ENCODE results near the gene NFIX.

NFIX gene

DNA sequence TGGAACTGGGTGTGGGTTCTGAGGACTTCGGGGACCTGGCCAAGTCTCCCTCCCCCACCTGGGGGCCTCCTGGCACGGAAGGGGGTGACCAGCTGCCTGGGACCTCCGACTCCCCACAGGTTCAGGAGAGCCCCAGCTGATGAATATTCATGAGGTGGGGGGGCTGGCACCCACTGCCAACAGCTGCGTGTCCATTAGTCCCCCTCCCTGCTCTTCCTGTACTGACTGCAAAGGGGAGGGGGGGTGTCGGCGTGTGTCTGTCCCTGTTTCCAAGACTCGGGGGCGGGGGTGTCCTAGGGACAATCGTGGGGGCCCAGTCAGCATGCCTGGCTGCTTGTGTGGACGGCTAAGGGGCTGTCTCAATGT, 10.6 kb upstream of the NFIX start:
- H3K4me3 ChIP-seq (ENCODE audit: low read depth, low read length): no peak overlapping the region
- in situ Hi-C loops (cut with HindIII; ENCODE audit: low sequenced_read_pairs): no loop called here
- no peak for DNase-seq (ENCODE audit: low read depth, low spot score)
- no peak for TF ChIP-seq CTCF (IDR thresholded peaks at IDR 0.05; ENCODE audit: low read depth, low read length)

GRCh38 chr19:12985049-12985776, 10.1 kb upstream of the NFIX start:
- in situ Hi-C loops (cut with HindIII; ENCODE audit: low sequenced_read_pairs): no loop called here
- peak; percentile 64 for DNase-seq (ENCODE audit: low read depth, low spot score)
- no peak for TF ChIP-seq CTCF (IDR thresholded peaks at IDR 0.05; ENCODE audit: low read depth, low read length)
- no peak overlapping the region for H3K4me3 ChIP-seq (ENCODE audit: low read depth, low read length)

DNA sequence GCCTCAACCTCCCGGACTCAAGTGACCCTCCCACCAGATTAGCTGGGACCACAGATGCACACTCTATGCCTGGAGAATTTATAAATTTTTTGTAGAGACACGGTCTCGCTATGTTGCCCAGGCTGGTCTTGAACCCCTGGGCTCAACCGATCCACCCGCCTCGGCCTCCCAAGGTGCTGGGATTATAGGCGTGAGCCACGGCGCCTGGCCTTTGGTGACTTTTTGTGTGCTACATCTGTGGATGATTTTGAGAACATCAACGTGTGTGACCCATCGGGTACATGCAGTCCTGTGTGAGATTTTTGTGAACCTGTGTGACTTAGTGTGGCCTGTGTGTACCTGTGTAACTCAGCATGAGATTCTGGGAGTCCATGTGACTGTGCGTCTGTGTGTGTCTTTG, 8.5 kb upstream of the NFIX start:
- H3K4me3 ChIP-seq (ENCODE audit: low read depth, low read length): no peak overlapping the region
- in situ Hi-C loops (cut with HindIII; ENCODE audit: low sequenced_read_pairs): no loop called here
- DNase-seq (ENCODE audit: low read depth, low spot score): no peak
- TF ChIP-seq CTCF (IDR thresholded peaks at IDR 0.05; ENCODE audit: low read depth, low read length): no peak

DNA sequence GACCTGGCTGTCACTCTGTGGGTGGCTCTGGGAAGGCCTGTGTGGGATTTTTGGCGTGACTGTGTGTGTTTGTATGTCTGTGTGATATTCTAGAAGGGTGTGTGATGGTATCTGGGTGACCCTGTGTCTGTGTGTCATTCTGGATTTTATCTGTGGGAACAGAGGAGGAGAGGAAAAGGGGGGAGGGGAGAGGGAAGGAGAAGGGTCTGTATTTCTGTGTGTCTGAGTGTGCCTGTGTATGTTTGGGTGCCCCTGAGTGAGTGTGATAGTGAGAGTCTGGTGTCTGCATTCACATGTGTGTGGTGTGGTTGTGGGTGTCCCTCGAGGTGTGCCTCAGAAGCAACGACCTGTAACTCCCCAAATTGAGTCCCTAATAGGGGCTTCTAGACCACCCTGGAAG, 8.1 kb upstream of the NFIX start:
- no peak for DNase-seq (ENCODE audit: low read depth, low spot score)
- in situ Hi-C loops (cut with HindIII; ENCODE audit: low sequenced_read_pairs): no loop called here
- TF ChIP-seq CTCF (IDR thresholded peaks at IDR 0.05; ENCODE audit: low read depth, low read length): no peak
- H3K4me3 ChIP-seq (ENCODE audit: low read depth, low read length): no peak overlapping the region

DNA sequence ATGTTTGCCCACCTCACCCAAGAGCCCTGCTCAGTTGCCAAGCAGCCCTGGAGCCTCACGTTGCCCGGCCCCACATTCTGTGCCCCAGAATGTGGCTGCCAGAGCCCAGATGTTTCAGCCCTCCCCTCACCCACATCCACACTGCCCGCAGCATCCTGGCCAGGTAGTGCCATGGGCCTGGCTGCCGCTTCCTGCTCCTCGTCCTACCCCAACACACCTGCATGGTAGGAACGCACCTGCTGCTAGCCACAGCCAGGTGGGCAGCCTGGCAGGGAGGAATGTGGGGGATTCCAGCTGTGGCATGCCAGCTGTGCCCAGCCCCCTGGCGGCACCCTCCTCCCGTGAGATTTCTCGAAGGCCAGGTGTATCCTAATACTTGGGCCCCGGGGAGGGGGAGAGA, 7.5 kb upstream of the NFIX start:
- no peak for DNase-seq (ENCODE audit: low read depth, low spot score)
- TF ChIP-seq CTCF (IDR thresholded peaks at IDR 0.05; ENCODE audit: low read depth, low read length): no peak
- no peak overlapping the region for H3K4me3 ChIP-seq (ENCODE audit: low read depth, low read length)
- in situ Hi-C loops (cut with HindIII; ENCODE audit: low sequenced_read_pairs): no loop called here

DNA sequence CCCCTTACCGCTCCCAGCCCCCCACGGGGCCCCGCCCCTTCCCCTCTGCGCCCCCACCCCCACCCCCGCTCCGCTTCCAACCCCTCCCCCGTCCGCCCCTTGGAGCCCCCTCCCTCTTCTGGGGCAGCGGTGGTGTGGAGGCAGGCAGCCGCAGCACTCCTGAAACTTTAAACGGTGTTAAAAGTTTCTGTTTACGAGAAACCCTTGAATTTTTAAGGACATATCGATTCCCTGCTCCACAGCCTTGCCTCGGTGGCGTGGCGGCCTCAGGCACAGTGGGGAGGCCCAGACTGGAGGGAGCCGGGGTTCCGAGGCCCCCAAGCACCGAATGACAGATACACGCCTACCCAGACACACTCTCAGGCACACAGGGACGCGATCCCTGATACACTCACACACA, 4.8 kb upstream of the NFIX start:
- in situ Hi-C loops (cut with HindIII; ENCODE audit: low sequenced_read_pairs): no loop called here
- no peak overlapping the region for H3K4me3 ChIP-seq (ENCODE audit: low read depth, low read length)
- no peak for TF ChIP-seq CTCF (IDR thresholded peaks at IDR 0.05; ENCODE audit: low read depth, low read length)
- DNase-seq (ENCODE audit: low read depth, low spot score): no peak

Measured in astrocyte of the spinal cord (primary cell).